ENCODE data around the gene VWA5B1. TPM values are rescaled to one million over a fixed set of nuclear protein-coding genes. Genes with fewer than 3 reads are reported as not detected.
A peak's percentile ranks its signal among the peaks of the same experiment; 100 is the strongest.
"Not testable (repeated sequence)": the region's sequence is repeated elsewhere in the genome, so short reads cannot be mapped to it uniquely, and the experiment has no call there.

The VWA5B1 gene
- total RNA-seq, result not detected in 2 replicates

DNA sequence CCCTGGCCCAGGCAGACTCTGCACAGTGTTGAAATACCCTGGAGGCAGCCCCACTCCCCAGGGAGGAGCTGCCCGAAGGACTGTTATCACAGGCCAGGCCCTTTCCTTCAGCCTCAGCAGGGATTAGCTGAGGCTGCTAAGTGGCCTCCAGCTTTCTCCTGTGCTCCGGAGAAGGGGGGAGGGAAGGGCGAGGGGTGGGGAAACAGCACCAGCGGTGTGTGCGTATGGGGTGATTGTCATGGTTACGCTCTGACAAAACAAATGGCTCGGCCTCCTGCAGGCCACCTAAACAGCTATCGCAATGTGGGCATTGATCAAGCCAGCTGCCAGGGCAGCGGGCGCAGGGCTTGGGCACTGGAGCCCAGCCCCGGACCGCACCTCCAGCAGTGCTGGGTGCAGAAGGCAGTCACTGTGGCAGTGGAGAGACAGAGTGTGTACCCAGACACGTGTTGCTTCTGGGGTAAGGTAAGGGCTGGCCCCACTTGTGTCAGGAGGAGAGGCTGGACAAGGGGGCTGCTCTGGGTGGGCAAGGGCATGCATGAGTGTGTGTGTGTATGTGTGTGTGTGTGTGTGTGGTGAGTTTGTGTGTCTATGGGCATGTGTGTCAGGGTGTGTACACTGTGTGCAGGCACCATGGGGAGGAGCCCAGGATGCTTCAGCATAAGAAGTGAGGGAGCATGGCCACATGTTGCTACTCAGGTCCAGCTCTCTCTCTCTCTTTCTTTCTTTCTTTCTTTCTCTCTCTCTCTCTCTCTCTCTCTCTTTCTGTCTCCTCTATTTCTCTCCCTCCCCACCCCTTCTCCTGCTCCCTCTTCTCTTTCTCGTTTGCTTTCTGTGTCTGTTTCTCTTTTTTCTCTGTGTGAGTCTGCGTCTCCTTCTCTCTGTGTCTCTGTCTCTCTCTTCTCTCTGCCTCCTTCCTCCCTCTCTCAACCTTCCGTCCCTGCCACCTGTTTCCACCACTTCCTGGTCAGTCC is at the start of gene VWA5B1:
Gene VWA5B1, plus strand, starts transcription at position 252 of the 974 bp plus-strand sequence. CDS start 19,727 bp downstream, outside the sequence.
- no peak for DNase-seq (ENCODE audit: low read depth in 2 of 2)

DNA sequence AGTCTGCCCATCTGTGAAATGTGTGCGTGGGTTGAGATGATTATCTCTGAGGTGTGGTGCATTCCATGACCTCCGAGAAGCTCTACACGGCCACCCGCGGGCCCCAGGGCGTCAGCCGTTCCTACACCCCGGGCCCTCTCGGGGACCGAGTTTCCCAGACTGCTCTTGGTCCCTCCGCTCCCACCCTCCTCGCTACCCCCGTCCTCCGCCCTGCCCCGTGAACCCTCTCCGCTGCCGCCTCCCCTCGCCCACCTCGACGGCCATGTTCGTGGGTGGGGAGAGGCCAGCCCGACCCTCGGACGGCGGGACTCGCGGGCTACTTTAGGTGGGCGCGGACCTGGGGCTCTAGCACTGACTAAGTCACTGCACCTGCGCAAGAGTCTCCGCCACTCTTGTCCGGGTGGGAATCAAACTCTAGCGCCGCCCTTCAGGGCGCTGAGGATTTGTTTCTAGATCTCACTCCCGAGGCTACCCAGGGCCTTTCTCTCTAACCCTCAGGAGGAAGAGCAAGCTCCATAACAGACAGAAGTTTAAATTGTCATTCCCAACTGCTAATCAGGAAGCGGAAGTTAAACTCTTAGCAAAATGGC is 47.7 kb upstream of the VWA5B1 start:
- DNase-seq (ENCODE audit: low read depth in 2 of 2), result no peak

- no peak for DNase-seq (ENCODE audit: low read depth in 2 of 2)
Observed at GRCh38 chr1:20248971-20249612, 41.6 kb upstream of the VWA5B1 start.

DNA sequence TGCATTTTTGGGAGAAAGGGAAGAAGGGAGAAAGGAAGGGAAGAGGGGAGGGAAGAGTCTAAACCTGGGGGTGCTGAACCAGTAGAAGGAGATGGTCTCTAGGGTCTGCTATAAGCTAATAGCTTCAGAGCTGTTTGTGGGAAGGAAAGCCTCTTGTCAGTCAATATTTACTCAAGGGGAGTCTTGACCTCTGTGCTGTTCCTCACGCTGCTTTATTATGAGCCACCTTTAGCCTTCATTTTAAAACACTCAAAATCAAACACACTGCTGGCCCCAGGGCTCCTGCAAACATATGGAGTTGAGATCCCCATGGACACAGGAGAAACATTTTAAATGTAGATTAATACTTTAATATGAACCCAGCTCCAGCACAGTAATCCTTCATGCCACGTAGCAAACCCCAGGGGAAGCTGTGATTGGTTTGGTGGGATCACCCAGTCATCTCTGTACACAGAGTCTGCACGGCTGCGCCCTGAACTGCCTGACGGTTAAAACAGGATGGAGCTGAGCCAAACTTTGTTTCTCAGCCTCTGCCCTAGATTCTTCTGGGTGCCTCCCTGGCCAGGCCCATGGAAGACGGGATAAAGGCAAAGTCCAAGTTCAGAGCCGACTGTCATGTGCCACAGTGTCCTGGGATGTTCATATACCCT is 40.2 kb upstream of the VWA5B1 start:
- DNase-seq (ENCODE audit: low read depth in 2 of 2), result no peak

DNA sequence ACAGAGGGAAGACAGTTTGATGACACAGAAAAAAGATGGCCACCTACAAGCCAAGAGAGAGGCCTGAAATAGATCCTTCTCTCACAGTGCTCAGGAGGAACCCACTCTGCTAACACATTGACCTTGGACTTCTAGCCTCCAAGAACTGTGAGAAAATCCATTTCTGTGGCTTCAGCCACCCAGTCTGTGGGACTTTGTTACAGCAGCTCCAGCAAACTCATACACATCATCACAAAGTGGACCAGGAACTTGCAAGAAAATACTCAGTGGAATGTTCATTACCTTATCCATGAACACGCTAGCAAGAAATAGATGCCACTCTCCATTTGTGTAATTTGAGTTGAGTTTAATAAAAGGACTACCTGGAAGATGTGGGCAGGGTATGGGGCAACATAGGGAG is 38.1 kb upstream of the VWA5B1 start:
- no peak for DNase-seq (ENCODE audit: low read depth in 2 of 2)

- DNase-seq (ENCODE audit: low read depth in 2 of 2), result peak; percentile 4 to 15
Observed at GRCh38 chr1:20255666-20256065, 35.0 kb upstream of the VWA5B1 start.

DNA sequence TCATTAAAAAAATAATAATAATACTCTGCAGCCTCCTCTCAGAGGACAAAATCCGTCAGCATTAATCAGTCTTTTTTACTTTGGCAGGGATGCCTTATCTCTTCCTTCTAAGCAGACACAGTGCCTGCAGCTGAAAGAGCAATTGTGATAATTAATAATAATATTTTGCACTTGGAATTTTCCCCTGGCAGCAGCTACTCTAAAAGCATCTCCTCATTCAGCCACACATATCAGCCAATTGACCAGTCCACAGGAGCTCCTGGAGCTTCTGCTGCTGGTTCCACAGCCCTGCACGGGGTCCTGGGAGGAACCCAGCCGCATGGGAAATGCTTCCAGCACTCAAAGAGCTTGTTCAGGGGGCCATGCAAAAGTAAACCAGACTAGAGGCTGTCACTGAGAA is 31.0 kb upstream of the VWA5B1 start:
- DNase-seq (ENCODE audit: low read depth in 2 of 2), result no peak

DNA sequence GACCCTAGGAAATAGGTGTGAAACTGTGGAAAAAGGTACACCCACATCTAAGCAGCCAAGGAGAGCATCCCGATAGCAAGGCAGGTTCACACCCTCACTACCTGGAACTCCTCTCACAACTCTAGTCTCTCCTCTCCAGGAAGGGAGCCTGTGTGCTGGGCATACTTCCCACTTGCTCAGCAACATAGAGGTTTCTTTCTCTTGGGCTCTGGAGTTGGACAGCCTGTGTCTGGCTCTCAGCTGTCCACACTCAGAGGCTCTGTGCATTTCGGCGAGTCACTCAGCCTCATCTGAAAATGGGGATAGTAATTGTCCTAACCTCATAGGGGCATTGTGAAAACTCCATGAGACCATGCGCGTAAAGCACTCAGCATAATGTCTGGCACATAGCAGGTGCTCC is 29.6 kb upstream of the VWA5B1 start:
- DNase-seq (ENCODE audit: low read depth in 2 of 2), result no peak

GRCh38 chr1:20262810-20263534 is 27.7 kb upstream of the VWA5B1 start:
- no peak for DNase-seq (ENCODE audit: low read depth in 2 of 2)

GRCh38 chr1:20265250-20265649 is 25.4 kb upstream of the VWA5B1 start:
- DNase-seq (ENCODE audit: low read depth in 2 of 2), result no peak

DNA sequence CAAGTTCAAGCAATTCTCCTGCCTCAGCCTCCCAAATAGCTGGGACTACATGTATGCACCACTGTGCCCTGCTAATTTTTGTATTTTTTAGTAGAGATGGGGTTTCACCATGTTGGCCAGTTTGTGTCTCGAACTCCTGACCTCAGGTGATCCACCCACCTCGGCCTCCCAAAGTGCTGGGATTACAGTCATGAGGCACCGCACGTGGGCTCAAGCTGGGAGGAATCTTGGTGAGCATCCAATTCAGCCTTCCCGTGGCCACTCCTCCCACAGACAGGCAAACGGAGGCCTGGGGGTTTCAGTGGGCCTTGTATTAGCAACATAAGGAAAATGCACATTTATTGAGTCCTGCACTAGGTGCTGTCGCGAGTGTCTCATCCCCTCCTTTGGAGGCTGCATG is 24.5 kb upstream of the VWA5B1 start:
- DNase-seq (ENCODE audit: low read depth in 2 of 2), result no peak

GRCh38 chr1:20266642-20267041 is 24.0 kb upstream of the VWA5B1 start:
- no peak for DNase-seq (ENCODE audit: low read depth in 2 of 2)

- no peak for DNase-seq (ENCODE audit: low read depth in 2 of 2)
Observed at GRCh38 chr1:20271498-20272400, 18.9 kb upstream of the VWA5B1 start.

- not testable (repeated sequence) for DNase-seq (ENCODE audit: low read depth in 2 of 2)
Observed at GRCh38 chr1:20273716-20274115, 17.0 kb upstream of the VWA5B1 start.

GRCh38 chr1:20275319-20275925 is 15.3 kb upstream of the VWA5B1 start:
- DNase-seq (ENCODE audit: low read depth in 2 of 2), result no peak

DNA sequence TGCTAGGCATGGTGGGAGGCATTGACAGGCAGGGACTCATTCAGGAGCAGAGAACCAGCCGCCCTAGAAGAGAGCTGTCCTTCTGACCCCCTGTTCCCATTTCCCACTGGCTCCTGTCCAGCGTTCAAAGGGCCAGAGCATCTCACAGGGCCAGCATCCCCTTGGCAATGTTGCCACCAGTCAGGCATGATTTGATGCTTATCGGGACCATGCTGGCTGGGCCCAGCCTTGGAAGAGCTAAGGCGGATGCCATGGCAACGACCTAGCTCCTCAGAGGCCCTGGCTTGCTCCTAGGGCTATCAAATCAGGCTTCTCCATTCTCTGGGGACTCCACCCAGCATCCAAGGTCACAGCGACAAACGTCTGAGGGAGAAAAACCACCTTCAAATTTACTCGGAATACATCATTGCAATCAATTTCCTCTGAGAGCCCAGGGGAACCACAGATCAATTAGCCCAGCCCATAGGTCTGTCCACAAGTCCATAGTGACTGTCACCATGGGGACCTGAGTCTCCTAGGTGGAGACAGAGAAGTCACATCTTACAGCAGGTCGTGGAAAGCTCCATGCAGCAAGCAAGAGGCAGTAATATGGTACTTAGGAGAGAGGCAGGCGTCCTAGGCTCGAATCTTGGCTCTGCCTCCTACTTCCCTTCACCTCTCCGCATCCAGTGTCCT is 14.1 kb upstream of the VWA5B1 start:
- DNase-seq (ENCODE audit: low read depth in 2 of 2), result no peak

- DNase-seq (ENCODE audit: low read depth in 2 of 2), result no peak
Observed at GRCh38 chr1:20278692-20279130, 12.0 kb upstream of the VWA5B1 start.

GRCh38 chr1:20279509-20279908 is 11.2 kb upstream of the VWA5B1 start:
- DNase-seq (ENCODE audit: low read depth in 2 of 2), result no peak

DNA sequence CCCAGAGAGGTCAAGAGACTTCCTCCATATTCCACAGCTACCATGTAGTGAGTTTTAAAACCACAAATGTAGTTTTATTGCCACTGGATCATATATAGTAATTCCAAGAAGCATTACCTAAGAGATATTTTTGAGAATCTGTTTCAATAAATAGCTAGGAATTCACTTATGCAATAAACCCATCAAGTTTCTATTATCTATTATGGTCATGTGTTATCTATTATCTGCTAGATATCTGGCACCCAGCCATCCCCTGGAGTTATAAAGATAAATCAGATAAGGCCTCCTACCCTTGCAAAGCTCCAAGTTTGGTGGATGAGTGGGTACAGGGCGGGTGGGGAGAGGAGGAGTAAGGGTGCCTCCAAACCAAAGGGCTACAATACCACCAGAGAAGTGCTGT is 10.3 kb upstream of the VWA5B1 start:
- DNase-seq (ENCODE audit: low read depth in 2 of 2), result no peak

All from dermis microvascular lymphatic vessel endothelial cell (primary cell).